GM18526 (cell line): Measurements from ENCODE around the gene SFT2D1.

ENCODE experiments used
- POLR2A ChIP-seq: IDR thresholded peaks from 3 replicates; pipeline ENCODE4 v1.6.1; 2011; ENCODE audit not compliant: insufficient read length; ENCODE audit errors: extremely low read depth

The SFT2D1 gene

GRCh38 chr6:166304106-166304505, 38.2 kb downstream of the SFT2D1 start:
- TF ChIP-seq POLR2A: no peak

GRCh38 chr6:166301611-166302529, 40.5 kb downstream of the SFT2D1 start:
- no peak for TF ChIP-seq POLR2A

DNA sequence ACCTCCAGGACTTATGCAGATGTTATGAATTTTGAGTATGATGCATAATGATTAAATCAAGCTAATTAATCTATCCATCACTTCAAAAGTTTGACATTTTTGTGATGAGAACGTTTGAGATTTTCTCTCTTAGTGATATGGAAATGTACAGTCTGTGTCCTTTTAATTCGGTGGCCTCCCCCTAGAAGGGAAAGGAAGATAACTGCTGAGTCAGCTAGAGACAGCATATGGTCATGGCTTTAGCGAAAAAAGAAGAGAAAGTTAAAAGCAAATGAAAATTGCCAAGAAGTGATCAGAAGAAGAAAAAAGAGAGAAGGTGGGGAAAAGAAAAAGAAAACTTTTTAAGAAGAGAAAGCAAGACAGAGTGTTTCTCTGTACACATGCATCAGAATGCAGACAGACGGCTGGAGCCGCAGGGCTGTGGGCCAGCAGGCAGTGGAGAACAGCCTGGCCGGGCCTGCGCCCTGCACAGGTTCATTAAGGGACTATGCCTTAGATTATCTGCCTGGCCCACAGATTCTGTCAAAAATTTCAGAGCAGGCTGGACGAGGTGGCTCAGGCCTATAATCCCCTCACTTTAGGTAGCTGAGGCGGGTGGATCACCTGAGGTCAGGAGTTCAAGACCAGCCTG, 41.9 kb downstream of the SFT2D1 start:
- no peak for TF ChIP-seq POLR2A

- TF ChIP-seq POLR2A: no peak
These were observed 44.7 kb downstream of the SFT2D1 start for GRCh38 chr6:166297606-166298005.

DNA sequence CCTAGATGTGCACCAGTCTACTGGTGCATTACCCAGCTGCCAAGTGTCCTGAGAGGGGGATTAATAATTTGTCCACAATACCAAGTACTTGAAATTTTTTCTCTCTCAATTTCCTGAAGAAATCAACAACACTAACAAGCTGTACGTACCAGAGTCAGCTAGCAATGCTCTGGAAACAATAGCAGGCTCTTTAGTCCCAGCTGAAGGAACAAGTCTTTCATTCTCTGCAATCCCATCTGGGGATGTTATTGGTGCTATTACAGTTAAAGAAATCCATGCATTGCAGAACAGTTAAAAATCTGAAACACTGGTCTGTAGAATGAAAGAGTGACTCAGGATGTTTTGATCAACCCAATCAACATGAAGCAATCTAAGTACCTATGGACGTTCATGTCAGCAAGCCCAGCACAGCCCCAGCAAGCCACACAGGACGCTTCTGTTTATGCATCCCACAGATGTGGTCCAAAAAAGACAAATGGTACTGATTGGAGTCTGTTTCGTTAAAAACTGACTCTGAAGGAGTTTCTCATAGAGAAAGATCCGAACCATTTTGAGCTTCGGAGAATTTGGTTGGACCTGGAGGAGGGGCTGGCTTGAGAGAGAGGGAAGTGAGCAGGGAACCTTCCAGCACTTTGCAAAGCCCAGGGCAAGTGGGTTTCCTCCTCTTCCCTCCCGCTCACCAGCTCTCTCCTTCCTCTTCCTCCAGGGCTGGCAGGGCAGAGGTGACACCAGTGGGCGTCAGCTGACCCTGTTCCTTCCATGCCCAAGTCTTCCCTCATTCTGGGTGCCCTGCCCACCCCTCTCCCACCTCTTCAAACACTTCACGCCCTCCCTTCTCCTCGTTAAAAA, 46.1 kb downstream of the SFT2D1 start:
- no peak for TF ChIP-seq POLR2A

DNA sequence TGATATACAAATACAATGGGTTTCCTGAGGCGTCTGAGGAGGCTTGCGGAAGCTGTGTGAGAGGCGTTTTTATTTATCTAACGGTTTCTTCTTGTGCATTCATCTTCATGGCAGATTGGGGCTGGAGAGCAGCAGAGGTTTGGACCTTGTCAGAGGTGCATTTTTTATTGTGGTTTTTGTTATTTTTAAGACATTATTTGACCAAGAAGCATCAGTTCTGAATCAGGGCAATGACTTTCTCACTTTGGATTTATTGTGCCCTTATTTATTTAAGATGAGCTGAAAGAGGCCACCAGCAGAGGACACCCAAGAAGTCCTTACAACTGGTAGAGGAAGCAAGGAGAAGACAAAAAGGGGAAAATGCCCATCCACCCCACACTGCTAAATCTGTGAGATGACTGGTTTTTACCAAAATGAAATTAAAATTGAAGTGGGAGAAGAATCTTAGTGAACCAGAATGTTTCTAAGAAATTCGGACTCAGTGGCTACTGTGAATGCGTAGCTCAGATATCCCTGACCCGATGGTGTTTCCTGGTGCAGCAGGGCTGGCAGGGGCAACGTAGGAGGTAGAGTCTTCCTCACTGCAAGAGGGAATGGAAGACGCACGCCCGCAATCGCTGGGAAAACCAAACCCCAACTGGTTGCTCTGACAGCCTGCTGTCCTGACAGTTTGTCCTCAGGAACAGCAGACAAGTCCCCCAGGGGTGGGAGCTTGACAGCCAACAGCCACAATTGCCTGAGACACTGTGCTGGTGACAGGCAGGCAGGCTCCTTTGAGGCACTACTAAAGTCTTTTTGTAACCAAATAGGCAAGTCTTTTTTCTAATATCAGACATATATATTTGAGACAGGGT, 48.4 kb downstream of the SFT2D1 start:
- TF ChIP-seq POLR2A: no peak

DNA sequence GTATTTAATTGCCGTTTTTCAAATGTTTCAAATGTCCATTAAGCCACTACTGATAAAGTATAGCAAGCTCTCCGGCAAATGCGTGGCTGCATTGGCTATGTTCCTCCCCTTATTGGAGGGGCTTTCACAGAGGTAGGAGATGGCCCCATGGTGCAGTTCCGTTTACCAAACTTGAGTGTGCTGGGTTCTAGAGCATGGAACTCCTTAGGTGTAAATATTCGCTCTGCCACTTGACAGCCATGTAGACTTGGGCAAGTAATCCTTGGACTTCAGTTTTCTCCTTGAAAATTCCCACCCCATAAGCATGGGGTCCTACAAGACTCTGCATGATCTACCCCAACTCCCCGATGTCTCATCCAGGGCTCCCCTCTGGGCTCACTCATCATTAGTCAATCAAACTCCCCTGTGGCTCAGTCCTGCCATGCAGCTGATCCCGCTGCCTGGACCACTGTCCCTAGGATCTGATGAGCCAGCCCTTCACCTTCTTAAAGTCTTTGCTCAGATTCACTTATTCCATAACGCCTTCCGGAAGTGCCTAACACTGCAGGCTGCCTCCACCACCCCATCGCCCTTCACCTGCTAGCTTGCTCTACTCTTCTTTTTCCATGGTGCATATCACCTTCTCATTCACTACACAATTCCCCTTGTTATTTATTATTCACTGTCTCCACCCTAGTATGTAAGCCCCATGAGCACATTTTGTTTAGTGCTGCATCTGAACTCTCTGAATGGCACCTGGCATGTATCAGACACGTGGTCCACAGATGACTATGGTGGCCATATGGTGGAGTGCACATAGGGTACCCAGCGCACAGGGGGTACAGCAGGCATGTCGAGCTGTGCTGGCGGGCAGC, 52.9 kb downstream of the SFT2D1 start:
- TF ChIP-seq POLR2A: no peak

DNA sequence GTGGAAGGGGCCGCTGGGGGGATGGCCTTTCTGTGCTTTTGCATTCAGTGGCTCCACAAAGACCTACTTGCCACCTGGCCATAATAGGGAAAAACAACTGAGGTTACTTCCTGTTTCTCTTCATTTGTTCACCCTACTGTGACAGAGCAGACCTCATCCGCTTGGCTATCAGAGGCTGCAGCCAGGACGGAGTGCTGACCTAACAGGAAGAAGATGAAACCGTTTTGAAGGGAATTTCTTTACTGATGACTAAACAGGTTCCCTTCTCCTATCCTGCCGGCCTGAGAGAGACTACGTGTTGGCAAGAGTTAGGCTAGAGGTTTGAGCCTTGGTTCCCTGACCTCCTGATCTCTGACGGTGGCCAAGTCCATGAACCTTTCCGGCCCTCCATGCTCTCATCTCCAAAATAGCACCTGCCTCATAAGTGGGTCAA, 55.5 kb downstream of the SFT2D1 start:
- no peak for TF ChIP-seq POLR2A

- no peak for TF ChIP-seq POLR2A
These were observed 57.1 kb downstream of the SFT2D1 start for GRCh38 chr6:166285233-166285632.

DNA sequence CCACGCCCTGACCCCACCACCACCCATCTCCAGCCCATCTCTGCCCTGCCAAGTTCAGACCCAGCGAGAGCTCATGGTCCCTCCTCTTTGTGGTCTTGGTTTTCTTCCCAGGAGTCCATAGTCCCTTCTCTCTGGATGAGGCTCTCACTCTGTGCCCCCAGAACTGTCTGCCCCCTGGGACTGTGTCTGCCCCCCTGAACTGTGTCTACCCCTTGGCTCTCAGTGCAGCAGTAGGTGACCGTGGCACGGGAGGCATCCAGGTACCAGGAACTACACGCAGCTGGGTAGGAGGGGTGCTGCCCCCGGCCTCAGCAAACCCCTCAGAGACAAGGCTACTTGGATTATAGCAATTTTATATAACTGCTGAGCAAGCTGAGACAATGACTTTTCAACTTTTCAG, 57.7 kb downstream of the SFT2D1 start:
- TF ChIP-seq POLR2A: no peak

- TF ChIP-seq POLR2A: no peak
These were observed 59.8 kb downstream of the SFT2D1 start for GRCh38 chr6:166282394-166283032.

DNA sequence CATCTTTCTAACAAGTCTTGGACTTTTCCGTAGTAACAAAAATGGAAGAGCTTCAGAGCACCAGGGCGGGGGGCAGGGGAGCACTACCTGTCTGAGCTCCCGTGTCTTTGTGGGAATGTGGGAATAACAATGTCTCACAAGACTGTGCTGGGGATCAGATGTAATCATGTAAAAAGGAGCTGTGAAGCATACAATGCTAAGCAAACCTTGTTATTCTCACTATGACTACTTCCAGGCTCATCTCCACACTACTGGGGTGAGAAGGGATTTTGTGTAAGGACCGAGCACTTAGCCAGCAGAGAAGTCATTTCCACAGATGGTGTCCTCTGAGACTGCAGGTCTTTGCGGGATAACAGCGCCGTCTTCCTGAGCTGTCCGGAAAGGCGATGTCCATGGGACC, 61.2 kb downstream of the SFT2D1 start:
- TF ChIP-seq POLR2A: no peak

DNA sequence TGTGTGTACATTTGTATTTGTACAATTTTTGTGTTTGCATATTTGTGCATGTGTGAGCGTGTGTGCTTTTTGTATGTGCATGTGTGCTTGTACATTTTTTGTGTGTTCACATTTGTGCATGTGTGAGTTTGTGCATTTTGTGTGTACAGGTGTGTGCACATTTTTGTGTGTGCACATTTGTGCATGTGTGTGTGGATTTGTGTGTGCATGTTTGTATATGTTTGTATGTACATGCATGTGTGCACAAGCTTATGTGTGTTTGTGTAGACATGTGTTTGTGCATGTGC, 63.0 kb downstream of the SFT2D1 start:
- TF ChIP-seq POLR2A: no peak
